GM12801 (cell line): ENCODE data around the gene DPM1.

Source experiments
- TF ChIP-seq, protein P1 (sequence below): IDR thresholded peaks from one replicate; pipeline ENCODE4 v1.5.1; 2011; ENCODE audit warnings: control low read depth; ENCODE audit not compliant: insufficient read length; ENCODE audit errors: extremely low read depth

DPM1 gene

DNA sequence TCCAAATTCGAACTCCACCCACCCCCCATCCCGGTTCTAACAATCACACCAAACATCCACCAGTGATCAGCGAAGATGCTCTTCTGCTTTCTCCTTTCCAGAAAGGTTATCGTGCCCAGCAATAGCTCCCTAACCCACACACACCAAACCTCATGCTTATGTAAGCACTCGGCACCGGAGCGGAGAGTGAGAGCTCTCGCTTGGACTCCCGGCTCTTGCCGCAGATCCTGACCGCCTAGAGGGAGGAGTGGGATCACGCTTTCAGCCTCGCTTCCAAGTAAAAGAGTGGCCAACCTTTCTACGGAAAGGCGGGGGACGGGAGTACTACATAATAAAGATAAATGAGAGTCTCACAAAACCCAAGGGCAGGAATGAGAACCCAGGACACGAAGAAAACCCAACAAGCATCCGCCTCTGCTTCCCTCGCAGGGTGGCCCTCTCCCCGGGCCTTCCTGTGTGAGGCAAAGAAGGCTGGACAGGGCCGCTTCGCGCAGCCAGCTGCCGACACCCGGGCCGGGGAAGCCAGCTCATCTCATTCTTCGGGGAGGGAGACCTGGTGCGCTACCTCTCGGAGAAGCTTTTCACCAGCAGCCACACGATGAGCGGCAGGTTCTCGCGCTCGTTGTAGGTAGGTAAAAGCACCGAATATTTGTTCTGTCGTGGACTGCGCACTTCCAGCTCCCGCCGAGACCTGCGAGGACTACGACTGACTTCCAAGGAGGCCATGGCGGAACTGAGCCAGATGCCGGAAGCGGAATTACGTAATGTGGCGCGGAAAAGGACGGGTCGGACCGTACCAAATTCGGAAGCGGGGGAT is at the start of gene DPM1:
TSS of gene DPM1 (minus strand) at position 735 of the 817 bp plus-strand sequence. CDS start at position 726, 9 bp downstream.
- TF ChIP-seq, protein P1, sequence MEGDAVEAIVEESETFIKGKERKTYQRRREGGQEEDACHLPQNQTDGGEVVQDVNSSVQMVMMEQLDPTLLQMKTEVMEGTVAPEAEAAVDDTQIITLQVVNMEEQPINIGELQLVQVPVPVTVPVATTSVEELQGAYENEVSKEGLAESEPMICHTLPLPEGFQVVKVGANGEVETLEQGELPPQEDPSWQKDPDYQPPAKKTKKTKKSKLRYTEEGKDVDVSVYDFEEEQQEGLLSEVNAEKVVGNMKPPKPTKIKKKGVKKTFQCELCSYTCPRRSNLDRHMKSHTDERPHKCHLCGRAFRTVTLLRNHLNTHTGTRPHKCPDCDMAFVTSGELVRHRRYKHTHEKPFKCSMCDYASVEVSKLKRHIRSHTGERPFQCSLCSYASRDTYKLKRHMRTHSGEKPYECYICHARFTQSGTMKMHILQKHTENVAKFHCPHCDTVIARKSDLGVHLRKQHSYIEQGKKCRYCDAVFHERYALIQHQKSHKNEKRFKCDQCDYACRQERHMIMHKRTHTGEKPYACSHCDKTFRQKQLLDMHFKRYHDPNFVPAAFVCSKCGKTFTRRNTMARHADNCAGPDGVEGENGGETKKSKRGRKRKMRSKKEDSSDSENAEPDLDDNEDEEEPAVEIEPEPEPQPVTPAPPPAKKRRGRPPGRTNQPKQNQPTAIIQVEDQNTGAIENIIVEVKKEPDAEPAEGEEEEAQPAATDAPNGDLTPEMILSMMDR = no peak

DNA sequence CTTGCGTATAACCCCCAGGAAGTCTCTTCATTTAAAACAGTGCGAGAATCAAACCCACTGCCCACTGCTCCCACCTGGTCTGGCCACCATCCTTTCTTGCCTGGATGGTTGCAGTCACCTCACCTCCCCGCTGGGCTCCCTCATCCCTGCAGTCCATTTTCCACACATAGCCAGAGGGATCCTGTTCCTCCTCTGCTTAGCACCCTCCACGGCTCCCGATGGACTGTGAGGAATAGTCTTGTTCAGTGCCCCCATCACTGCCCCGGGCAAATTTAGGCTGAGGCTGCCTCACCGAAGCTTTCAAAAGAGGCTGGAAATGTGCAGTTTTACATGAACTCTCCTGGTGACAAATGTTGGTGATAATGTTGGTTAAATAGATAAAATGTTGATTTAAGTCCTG is 46.9 kb upstream of the DPM1 start:
- TF ChIP-seq, protein P1 = no peak

DNA sequence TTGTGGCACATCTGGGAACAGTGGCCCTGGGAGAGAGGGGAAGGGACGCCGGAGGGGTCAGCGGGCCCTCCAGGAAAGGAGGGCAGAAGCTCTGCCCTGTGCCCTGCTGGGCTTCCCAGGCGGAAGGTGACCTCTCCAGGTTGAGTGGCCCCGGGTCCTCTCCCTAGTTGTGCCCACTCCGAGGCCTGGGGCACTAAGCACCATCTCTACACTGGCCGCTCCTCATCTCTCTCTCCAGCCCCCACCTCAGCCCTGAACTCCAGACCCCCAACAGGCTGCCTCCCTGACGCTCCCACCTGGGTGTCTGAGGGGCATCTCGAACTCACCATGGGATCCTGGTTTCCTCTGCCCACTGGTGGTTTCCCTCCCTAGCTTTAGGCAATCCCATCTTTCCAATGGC is 46.4 kb upstream of the DPM1 start:
- TF ChIP-seq, protein P1 = no peak

DNA sequence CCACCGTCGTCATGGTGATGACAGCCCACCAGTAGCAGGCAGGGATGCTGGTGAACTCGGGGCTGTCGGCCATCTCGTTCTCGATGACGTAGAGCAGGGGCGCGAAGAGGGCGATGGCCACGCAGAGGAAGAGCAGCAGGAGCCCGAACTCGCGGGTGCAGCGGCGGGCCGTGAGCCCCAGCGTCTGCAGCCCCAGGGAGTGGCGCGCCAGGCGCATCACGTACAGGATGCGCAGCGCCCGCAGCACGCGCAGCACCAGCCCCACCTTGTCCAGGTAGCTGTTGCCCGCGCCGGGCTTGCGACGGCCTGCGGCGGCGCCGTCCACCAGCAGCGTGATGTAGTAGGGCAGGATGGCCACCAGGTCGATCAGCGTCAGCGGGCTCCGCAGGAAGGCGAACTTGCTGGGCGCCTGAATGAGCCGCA is 46.0 kb upstream of the DPM1 start:
- TF ChIP-seq, protein P1 = no peak

DNA sequence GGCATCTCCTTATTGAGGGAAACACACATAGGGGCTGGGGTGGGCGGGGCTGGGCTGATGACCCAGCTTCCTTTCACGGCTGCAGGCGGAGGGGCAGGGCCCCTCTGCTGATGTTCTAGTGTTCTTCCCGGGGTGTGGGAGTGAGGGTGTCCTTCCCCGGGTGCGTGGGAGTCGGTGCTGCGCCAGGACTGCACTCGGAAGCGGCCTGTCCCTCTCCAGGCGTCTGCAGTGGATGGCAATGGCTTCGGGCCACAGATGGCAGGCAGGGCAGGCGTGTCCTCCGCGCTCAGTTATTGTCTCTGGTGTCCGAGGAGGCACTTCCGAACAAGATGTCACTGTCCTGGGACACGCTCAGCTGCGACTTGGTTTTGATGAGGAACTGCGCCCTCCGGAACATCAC is 45.4 kb upstream of the DPM1 start:
- TF ChIP-seq, protein P1 = no peak

DNA sequence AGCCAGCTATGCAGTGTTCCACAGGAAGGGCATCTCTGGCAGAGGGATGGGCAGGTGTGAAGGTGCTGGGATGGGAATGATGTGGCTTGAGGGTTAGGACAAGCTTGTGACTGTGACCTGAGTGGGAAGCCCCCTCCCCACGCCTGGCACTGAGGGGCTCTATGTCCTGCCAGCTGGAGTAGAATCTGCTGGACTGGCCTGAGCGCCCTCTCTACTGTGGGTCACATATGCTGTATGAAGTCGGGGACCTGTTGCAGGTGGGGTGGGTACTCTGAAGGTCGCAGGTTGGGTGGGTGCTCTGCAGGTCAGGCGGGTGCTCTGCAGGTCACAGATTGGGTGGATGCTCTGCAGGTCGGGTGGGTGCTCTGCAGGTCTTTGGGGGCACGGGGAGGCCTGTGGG is 44.3 kb upstream of the DPM1 start:
- TF ChIP-seq, protein P1 = no peak

DNA sequence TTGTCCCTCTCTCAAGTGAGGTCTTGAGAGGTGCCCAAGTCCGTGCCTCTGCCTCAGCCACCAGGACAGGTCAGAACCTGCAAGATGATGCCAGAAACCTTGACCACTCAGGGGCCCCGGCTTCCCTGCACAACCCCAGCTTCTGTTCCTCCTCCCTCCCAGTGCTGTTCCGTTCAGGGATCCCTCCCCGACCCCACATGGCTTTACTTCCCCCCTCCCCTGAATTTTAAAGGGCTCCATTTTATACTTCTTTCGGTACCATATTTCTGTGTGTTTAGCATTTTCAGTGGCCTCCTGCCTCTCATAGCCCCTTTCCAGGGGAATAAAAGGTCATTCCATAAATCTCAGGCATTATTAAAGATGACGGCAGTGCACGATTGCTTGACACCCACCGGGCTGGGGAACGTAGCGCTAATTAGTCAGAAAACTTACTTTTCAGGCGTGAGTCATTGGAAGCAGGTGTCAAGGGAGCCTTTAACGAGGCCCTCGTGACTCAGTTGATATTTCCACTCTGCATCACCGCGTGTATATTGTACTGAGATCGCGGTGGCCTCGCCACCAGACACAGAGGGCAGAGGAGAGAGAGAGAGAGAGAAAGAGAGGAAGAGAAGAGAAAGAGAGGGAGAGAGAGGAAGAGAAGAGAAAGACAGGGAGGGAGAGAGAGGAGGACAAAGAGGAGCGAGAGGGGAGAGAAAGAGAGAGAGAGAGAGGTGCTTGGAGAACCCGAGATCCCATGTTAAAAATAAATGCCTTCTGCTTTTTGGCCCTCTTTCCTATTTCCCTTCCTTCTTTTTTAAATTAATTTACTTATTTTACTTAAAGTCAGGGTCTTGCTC is 43.3 kb upstream of the DPM1 start:
- TF ChIP-seq, protein P1 = no peak
